Hippocampal formation (tissue), 2 donors: ENCODE data around the gene REC8.

Source experiments
- DNase-seq, 2 donors: peaks; one replicate each; lab custom pipeline; 2025; lab: John Stamatoyannopoulos, UW

Gene REC8

DNA sequence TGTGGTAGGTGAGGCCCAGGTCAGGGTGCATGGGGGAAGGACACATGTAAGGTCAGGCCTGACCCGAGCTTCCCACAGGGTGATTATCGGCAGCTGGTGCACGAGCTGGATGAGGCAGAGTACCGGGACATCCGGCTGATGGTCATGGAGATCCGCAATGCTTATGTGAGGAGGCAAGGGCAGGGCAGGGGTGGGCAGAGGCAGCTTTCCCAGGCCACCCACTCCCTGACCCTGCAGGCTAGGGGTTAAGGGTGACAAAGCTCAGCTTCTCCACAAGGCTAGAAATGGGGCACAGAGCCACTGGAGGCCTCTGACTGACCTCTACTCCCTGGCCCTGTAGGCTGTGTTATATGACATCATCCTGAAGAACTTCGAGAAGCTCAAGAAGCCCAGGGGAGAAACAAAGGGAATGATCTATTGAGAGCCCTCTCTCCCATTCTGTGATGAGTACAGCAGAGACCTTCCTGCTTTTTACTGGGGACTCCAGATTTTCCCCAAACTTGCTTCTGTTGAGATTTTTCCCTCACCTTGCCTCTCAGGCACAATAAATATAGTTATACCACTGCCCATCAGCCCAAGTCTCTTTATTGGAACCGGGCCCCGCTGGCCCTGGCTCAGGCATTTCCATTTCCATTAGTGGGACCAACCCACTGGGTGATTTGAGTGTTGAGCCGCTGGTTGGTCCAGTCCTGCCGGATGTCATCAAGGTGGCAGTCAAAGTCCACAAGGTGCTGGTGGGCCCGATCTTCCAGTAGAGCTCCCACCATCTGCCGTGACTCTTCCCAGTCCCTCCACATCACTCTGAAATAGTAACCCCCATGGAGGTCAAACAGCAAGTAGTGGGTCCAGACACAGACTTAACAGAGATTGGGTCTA is 33.2 kb upstream of the REC8 start:
- no peak for DNase-seq

DNA sequence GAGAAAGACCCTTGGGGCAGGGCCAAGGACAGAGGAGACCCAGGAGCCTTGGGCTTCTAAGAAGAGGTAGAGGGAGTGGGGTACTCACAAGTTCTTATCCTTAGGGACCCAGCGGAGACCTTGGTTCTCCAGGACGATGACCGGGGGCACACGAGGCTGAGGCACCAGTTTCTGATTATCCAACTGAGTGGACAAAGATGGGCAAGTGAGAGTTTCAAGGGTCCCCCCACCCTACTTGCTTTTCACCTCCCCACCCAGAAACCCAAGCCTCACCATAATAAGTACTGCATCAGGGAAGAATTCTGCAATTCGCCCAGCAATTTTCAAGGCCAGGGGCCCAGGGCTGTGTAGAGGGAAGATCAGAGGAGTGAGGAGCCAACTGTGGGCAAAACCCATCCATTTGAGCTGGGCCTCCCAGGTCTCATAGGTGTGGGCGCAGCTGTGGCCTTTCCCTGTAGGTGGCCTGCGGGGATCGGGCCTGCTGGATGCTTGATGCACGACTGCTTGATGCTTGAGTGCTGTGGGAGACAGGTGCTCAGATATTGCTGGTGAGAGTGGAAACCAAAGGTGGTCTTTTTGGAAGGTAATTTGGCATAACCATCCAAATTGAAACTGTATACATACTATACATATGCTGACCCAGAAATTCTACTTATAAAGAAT is 32.5 kb upstream of the REC8 start:
- no peak for DNase-seq

DNA sequence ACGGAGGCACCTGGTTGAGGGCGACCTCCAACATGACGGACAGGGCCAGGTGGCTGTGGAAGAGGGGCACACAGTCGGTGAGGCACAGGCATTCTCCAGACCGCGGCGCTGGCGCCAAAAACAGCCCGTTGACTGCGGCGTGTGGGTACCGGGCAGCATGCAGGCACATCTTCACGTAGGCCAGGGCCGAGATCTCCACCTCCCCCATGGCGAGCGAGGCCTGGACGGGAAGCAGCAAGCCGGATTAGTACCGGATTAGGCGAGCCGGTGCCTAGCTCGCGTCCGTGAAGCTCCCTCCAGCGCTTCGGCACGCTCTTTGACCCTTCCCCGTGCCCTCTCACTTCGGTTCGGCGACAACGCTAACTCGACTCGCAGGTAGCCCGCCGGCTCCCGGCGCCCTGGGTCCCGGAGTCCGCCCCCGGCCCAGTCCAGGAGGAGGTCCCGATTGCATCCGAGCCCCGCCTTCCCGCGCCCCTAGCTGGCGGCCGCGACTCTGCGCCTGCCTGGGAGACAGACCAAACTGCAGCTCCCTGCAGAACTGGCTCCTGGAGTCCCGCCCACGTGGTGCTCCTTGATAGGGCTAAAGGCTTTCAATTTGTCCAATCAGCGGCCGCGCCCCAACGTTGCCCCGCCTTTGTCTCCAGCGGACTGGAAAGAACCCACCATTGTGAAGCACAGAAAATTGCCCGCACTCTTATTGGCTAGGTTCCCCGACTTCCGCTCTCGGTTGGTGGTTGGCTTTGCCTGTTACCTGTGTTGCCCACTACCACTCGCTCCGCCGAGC is 30.6 kb upstream of the REC8 start, which contains the start of gene EMC9:
Gene EMC9 (minus strand): TSS at position 495 of the 784 bp plus-strand sequence. CDS start 287 bp downstream, at position 208.
- peak; percentile 98 to 99 for DNase-seq

DNA sequence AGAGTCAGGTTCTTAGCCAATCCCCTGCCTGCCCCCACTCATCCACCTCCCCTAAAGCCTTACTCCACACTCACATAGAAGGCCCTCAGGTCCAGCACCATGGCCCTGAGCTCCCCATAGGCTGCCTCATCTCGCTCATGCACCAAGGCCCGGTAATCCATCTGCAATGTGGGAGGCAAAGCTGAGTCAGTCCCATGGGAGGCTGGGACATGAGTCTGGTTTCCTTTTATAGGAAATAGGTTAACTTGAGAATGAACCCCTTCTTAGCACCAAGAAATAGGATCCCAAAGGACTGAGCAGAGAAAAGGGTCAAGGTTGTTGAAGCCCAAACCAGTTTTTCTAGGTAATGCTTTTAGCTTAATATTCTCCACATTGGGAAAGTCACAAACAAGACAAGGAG is 28.4 kb upstream of the REC8 start:
- DNase-seq, result no peak

DNA sequence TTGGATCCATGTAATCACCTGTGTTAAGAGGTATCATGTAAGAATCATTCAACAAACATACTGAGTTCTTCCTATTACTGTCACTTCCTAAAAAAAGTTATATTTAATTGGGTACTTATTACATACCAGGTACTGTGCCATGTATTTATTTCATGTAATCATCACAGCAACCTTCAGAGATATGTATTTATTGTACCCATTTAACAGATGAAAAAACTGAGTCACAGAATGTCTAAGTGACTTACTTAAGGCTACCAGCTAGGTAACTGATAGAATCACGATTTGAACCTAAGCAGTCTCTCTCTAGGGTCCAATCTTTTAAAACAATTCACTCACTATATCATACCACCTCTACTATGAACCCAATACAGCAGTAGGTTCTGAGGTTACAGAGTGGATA is 27.4 kb upstream of the REC8 start:
- DNase-seq, result no peak

DNA sequence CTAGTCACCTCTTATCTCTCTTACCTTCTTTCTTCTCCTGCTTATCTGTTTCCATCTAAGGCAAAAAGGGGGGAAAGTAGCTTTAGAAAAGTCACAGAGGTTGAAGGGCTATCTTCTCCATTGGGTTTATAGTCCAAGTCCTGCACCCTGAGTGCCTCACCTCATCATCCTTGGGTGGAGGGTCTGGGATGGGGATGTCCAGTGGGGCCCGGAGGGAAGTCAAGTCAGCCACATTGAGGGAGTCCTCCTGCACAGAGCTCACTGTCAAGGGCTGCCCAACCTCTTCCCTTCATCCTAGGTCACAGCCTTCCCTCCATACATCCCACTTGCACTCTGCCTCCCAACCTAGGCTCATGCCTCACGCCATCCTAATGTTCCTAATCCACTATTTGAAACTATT is 26.7 kb upstream of the REC8 start:
- DNase-seq, result no peak

DNA sequence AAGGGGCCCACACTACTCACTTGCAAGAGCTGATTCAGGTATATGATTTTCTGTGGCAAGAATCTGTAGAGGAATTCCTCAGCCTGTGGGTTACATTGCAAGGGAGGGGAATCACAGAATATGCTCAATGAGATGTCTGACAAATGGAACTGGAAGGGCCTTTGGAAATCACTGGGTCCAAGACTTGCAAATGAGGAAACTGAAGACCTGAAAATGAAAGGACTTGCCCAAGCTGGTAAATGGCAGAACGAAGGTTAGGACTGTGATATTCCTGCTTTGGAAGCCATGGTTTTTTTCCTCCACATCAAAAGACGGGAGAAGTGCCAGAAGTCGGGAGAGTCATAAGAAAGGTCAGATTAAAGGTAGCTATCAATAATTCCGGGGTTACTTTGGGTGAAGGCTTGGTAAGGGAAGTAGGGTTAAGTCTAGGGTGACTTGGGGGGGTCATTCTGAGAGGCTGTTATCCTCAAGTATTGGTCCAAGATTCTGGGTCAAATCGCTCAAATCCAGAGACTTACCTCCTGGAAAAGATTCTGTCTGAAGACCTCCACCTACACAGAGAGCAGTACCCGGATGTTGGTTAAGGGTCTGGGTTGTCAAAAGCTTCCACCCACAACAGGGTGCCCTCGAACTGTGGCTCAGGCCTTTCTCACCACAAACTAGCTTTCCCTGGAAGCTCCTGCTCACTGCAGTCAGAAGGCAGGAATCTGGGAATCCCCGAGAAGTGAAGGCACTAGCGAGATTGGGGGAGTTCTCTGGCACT is 26.0 kb upstream of the REC8 start:
- no peak for DNase-seq

DNA sequence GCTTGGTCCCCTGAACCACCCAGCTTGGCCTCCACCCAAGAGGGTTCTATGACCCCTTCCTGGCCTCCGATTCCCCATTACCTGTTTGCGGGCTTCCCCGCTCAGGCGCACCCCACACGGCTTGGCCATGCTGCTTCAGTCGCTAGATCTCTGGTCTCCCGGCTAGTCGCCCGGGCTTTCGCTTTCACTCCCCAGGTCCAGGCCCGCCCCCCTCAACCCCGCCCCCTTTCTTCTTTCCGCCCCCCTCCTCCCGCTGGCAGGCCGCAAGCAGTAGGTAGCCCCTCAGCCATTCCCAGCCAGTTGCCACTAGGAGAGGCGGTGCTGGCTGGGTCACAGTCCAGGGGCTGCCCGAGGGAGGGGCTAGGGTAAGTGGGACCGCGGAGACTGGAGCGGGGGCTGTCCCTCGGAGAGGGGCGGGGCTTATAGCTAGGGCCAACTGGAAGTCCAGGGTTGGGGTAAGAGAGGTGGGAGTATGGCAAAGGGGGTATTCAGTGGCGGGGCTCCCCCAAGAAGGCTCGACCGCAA is 25.4 kb upstream of the REC8 start, which contains the start of gene PSME2:
Gene PSME2 (minus strand): TSS at position 158 of the 525 bp plus-strand sequence. CDS start 29 bp downstream, at position 129.
- DNase-seq, result peak; percentile 81 to 84

DNA sequence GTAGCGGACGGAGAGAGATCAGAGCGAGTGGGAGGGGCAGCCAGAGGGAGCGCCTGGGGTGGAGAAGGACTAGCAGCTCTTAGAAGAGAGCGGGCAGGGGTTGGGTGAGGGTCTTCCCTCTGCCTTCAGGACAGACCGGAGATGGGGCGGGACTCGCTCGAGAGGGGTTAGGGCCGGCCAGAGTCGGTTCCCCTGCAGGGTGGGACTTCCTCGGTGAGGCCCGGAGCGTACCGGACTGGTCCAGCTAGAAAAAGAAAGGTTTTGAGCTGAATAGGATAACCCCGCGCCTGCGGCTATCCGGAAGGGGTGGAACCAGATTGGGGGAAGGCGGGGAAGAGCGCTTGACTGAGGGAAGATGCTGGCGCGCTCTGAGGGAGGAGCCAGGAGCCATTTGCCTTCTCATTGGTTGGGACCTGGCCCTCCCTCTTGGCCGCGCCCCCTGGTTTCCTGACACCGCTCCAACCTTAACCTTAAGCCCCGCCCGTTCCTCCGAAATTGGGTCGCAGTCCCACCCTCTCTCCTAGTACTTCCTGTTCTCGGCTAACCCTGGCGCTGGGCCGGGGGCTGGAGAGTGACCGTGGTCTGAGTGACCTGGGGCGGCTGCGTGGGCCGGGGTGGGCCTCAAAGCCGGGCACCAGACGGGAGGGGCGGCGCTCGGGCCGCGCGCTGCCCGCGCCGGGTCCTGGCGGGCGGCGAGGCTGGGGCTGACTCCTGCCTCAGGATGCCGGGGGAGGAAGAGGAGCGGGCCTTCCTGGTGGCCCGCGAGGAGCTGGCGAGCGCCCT is 24.7 kb upstream of the REC8 start, which contains the start of gene RNF31:
Gene RNF31 (plus strand): TSS at position 521 of the 783 bp plus-strand sequence. CDS start 201 bp downstream, at position 722.
- peak; percentile 96 to 99 for DNase-seq

DNA sequence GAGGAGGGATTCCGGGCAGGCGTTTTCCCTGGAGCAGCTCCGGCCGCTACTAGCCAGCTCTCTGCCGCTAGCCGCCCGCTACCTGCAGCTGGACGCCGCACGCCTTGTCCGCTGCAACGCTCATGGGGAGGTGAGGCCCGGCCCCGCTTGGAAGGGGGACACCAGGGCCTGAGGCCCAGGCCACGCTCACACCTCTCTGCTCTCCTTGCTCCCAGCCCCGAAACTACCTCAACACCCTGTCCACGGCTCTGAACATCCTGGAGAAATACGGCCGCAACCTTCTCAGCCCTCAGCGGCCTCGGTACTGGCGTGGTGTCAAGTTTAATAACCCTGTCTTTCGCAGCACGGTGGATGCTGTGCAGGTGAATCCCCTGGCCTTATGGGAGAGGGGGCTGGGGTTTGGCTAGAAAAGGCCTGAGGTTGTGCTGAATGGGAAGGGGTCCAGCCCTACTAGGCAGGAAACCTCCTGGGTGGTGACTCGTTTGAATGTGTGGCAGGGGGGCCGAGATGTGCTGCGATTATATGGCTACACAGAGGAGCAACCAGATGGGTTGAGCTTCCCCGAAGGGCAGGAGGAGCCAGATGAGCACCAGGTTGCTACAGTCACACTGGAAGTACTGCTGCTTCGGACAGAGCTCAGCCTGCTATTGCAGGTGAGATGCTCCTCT is 24.0 kb upstream of the REC8 start:
- DNase-seq, result no peak

DNA sequence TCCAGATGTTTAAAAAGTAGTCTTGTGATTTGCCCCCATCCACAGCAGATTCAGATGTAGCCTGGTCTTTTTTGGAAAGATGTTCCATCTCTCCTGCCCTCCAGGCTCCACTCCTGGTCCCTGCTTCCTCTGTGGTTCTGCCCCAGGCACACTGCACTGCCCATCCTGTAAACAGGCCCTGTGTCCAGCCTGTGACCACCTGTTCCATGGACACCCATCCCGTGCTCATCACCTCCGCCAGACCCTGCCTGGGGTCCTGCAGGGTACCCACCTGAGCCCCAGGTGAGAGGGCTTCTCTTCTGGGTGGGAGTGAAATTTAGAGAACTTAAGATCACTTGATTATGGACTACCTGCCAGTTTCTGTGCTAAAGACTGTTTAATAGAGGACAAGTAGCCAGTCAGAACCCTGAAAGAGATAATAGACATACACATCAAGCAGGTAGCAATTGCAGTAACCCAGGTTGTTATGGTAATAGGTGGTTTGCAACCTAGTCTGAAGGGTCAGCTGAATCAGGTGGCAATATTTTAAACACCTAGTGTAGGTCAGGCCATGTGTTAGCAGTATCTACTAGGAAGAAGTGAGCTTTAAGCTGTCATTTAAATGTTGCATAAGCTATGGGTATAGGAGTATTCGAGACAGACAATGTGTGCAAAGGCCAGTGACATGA is 22.4 kb upstream of the REC8 start:
- no peak for DNase-seq

DNA sequence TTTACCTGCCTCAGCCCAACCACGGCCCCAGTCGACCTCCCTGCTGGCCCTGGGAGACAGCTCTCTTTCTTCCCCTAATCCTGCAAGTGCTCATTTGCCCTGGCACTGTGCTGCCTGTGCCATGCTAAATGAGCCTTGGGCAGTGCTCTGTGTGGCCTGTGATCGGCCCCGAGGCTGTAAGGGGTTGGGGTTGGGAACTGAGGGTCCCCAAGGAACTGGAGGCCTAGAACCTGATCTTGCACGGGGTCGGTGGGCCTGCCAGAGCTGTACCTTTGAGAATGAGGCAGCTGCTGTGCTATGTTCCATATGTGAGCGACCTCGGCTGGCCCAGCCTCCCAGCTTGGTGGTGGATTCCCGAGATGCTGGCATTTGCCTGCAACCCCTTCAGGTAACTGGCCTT is 21.8 kb upstream of the REC8 start:
- no peak for DNase-seq

DNA sequence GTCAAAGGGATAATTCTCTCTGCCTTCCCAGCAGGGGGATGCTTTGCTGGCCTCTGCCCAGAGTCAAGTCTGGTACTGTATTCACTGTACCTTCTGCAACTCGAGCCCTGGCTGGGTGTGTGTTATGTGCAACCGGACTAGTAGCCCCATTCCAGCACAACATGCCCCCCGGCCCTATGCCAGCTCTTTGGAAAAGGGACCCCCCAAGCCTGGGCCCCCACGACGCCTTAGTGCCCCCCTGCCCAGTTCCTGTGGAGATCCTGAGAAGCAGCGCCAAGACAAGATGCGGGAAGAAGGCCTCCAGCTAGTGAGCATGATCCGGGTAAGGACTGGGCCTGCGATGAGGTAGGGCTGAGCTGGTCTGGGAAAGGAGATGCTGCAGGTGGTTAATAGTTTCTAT is 21.3 kb upstream of the REC8 start:
- no peak for DNase-seq

DNA sequence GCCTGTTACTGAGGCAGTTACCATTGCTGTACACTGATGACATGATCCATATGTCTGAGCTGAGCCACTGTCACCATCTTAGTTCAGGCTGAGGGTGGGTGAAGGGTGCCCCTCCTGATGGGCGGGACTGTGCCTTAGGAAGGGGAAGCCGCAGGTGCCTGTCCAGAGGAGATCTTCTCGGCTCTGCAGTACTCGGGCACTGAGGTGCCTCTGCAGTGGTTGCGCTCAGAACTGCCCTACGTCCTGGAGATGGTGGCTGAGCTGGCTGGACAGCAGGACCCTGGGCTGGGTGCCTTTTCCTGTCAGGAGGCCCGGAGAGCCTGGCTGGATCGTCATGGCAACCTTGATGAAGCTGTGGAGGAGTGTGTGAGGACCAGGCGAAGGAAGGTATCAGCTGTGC is 20.9 kb upstream of the REC8 start:
- no peak for DNase-seq

DNA sequence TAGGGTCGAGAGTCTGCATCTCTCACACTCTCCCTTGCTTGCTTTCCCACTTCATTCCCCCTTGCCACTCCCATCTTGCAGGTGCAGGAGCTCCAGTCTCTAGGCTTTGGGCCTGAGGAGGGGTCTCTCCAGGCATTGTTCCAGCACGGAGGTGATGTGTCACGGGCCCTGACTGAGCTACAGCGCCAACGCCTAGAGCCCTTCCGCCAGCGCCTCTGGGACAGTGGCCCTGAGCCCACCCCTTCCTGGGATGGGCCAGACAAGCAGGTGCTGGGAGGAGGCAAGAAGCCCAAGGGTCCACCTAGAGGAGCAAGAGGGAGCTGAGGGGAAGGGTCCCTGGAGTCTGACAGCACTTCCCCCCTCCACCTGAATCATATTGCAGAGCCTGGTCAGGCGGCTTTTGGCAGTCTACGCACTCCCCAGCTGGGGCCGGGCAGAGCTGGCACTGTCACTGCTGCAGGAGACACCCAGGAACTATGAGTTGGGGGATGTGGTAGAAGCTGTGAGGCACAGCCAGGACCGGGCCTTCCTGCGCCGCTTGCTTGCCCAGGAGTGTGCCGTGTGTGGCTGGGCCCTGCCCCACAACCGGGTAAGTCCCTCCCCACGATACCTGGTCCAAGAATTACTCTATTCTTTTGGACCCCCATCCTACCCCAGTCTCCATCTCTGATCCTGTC is 20.3 kb upstream of the REC8 start:
- no peak for DNase-seq

DNA sequence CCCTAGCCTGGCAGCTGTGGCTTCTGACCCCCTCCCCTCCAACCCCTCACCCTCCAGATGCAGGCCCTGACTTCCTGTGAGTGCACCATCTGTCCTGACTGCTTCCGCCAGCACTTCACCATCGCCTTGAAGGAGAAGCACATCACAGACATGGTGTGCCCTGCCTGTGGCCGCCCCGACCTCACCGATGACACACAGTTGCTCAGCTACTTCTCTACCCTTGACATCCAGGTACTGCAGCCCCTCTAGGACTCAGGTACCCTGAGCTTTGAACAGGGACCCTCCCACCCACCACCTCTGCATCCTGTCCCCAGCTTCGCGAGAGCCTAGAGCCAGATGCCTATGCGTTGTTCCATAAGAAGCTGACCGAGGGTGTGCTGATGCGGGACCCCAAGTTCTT is 16.8 kb upstream of the REC8 start:
- DNase-seq, result no peak

DNA sequence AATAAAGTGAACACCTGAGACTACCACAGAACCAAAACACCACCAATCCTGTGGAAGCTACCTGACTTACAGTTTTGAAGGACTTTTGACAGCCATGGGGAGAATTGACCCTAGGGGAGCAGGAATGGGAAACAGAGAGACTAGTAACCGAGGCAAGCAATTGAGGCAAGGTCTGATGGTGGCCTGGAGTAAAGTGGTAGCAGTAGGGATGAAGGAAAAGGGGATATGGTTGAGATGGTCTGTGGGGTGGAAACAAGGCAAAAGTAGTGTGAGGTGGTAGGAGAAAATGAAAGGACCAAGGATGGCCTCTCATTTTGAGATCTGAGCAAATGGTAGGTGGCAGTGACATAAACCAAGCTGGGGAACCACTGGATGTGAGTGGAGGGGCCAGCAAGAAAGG is 15.0 kb upstream of the REC8 start:
- no peak for DNase-seq

DNA sequence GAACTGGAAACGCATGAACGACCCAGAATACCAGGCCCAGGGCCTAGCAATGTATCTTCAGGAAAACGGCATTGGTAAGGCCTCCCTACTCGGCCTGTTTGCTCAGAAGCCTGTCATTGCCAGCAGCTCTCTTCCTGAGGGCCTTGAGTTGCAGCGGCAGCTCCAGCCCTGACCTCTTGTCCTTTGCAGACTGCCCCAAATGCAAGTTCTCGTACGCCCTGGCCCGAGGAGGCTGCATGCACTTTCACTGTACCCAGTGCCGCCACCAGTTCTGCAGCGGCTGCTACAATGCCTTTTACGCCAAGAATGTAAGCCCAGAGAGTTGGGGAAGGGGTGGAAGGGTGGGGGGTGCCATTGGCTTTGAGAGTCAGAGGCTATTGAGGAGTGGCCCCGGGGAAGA is 14.5 kb upstream of the REC8 start:
- no peak for DNase-seq
